Measurements from ENCODE around the gene OGA.

The OGA gene

GRCh38 chr10:101818119-101818871 lies at the start of gene OGA:
Gene OGA, minus strand, starts transcription at chr10:101818444. Its CDS starts 422 bp downstream, at chr10:101818022.
- DNase-seq (ENCODE audit: low spot score) = peak; percentile 100

GRCh38 chr10:101867931-101868330 lies 49.7 kb upstream of the OGA start:
- DNase-seq (ENCODE audit: low spot score) = no peak

GRCh38 chr10:101859530-101859929 lies 41.3 kb upstream of the OGA start:
- no peak for DNase-seq (ENCODE audit: low spot score)

- DNase-seq (ENCODE audit: low spot score) = no peak
Observed at GRCh38 chr10:101858723-101859500, 40.7 kb upstream of the OGA start.

GRCh38 chr10:101857802-101858476 lies 39.7 kb upstream of the OGA start:
- DNase-seq (ENCODE audit: low spot score) = no peak

- no peak for DNase-seq (ENCODE audit: low spot score)
Observed at GRCh38 chr10:101856626-101857025, 38.4 kb upstream of the OGA start.

GRCh38 chr10:101851411-101852116 lies 33.3 kb upstream of the OGA start:
- no peak for DNase-seq (ENCODE audit: low spot score)

- DNase-seq (ENCODE audit: low spot score) = no peak
Observed at GRCh38 chr10:101850749-101851148, 32.5 kb upstream of the OGA start.

- DNase-seq (ENCODE audit: low spot score) = no peak
Observed at GRCh38 chr10:101848894-101849351, 30.7 kb upstream of the OGA start.

GRCh38 chr10:101848408-101848807 lies 30.2 kb upstream of the OGA start:
- no peak for DNase-seq (ENCODE audit: low spot score)

- no peak for DNase-seq (ENCODE audit: low spot score)
Observed at GRCh38 chr10:101845893-101846292, 27.6 kb upstream of the OGA start.

GRCh38 chr10:101843032-101844021 lies 25.1 kb upstream of the OGA start, which contains the start of gene KCNIP2:
Gene KCNIP2, minus strand, starts transcription at chr10:101843800. Its CDS starts 232 bp downstream, at chr10:101843568.
- no peak for DNase-seq (ENCODE audit: low spot score)

- no peak for DNase-seq (ENCODE audit: low spot score)
Observed at GRCh38 chr10:101841826-101842225, 23.6 kb upstream of the OGA start.

- peak; percentile 76 for DNase-seq (ENCODE audit: low spot score)
Observed at GRCh38 chr10:101840741-101841453, 22.7 kb upstream of the OGA start.

- no peak for DNase-seq (ENCODE audit: low spot score)
Observed at GRCh38 chr10:101840102-101840684, 21.9 kb upstream of the OGA start.

- DNase-seq (ENCODE audit: low spot score) = peak; percentile 19
Observed at GRCh38 chr10:101839416-101840063, 21.3 kb upstream of the OGA start.

GRCh38 chr10:101839002-101839401 lies 20.8 kb upstream of the OGA start:
- no peak for DNase-seq (ENCODE audit: low spot score)

GRCh38 chr10:101838416-101838970 lies 20.2 kb upstream of the OGA start:
- DNase-seq (ENCODE audit: low spot score) = no peak

- no peak for DNase-seq (ENCODE audit: low spot score)
Observed at GRCh38 chr10:101837748-101838147, 19.5 kb upstream of the OGA start.
